Ascending aorta (tissue), 2 donors: ENCODE results near the gene ATP2B2. TPM values are rescaled to one million over a fixed set of nuclear protein-coding genes. Genes with fewer than 3 reads are reported as not detected.

ENCODE experiments used
- DNase-seq, 2 donors: peaks; one replicate each; pipeline ENCODE4 v3.0.0-alpha.2; 2019; ENCODE audit warnings: low spot score in 2 of 2
- H3K27ac ChIP-seq, 2 donors: fragments of 200-600 bp; sonication (generic); one replicate each; pipeline ENCODE4 v1.5.1; 2016 to 2017; ENCODE audit warnings: mild to moderate bottlenecking in 1 of 2
- H3K27me3 ChIP-seq: fragments of 200-600 bp; sonication (generic); one replicate; pipeline ENCODE4 v1.5.1; 2017
- H3K36me3 ChIP-seq, 2 donors: fragments of 200-600 bp; sonication (generic); one replicate each; pipeline ENCODE4 v1.5.1; 2016
- H3K4me1 ChIP-seq, 2 donors: fragments of 200-600 bp; sonication (generic); one replicate each; pipeline ENCODE4 v1.5.1; 2016 to 2017; ENCODE audit warnings: mild to moderate bottlenecking in 1 of 2
- H3K4me3 ChIP-seq, 2 donors: fragments of 200-600 bp; sonication (generic); one replicate each; pipeline ENCODE4 v1.5.1; 2016 to 2017; ENCODE audit warnings: mild to moderate bottlenecking in 1 of 2
- H3K9me3 ChIP-seq, 2 donors: fragments of 200-600 bp; sonication (generic); one replicate each; pipeline ENCODE4 v1.5.1; 2016
- CTCF ChIP-seq, 3 experiments: fragments of 200-600 bp in 2 of 3; fragments of 450-650 bp in 1 of 3; sonication (generic) in 2 of 3; IDR thresholded peaks; one replicate each; pipeline ENCODE4 v1.5.1; 2016 to 2019; ENCODE audit warnings: antibody characterized with exemption in 3 of 3, mild to moderate bottlenecking in 1 of 3, moderate library complexity in 1 of 3
- intact Hi-C: fragments of 100-400 bp; cut with DNase I; formaldehyde crosslinking; loops from one replicate; pipeline ENCODE4 v1.15.1; 2023
- total RNA-seq: library from RNA; depleted of rRNA; stranded (reverse); fragments of >200 nt; gene quantifications from one replicate; pipeline ENCODE4 v1.1.0, GENCODE V29; 2016

The ATP2B2 gene
- total RNA-seq, 1 donor from 2014 or later = not detected

- no peaks in the 10 kb centered on the region for H3K27me3 ChIP-seq
- no peaks in the 10 kb centered on the region for H3K36me3 ChIP-seq
- no peak for DNase-seq
- no peaks in the 10 kb centered on the region for H3K9me3 ChIP-seq
- H3K4me1 ChIP-seq = no peaks in the 10 kb centered on the region
- no peak overlapping the region for H3K27ac ChIP-seq
- no peak overlapping the region for H3K4me3 ChIP-seq
- intact Hi-C loops = no loop called here
- no peak for TF ChIP-seq CTCF (IDR thresholded peaks at IDR 0.05)
Observed at GRCh38 chr3:10492364-10493201, 12.8 kb downstream of the ATP2B2 start.

- Histone ChIP-seq H3K27ac (no peak overlapping the region), H3K9me3 (no peaks in the 10 kb centered on the region), H3K36me3 (no peaks in the 10 kb centered on the region), H3K4me3 (no peak overlapping the region), H3K27me3 (no peaks in the 10 kb centered on the region), H3K4me1 (no peaks in the 10 kb centered on the region)
- intact Hi-C loops = no loop called here
- TF ChIP-seq CTCF (IDR thresholded peaks at IDR 0.05) = no peak
- DNase-seq = no peak
Observed at GRCh38 chr3:10489746-10490483, 15.5 kb downstream of the ATP2B2 start.

- no peaks in the 10 kb centered on the region for H3K4me1 ChIP-seq
- no peaks in the 10 kb centered on the region for H3K36me3 ChIP-seq
- no peak overlapping the region for H3K4me3 ChIP-seq
- no peak for TF ChIP-seq CTCF (IDR thresholded peaks at IDR 0.05)
- H3K9me3 ChIP-seq = no peaks in the 10 kb centered on the region
- DNase-seq = no peak
- H3K27ac ChIP-seq = no peak overlapping the region
- no peaks in the 10 kb centered on the region for H3K27me3 ChIP-seq
- intact Hi-C loops = no loop called here
Observed at GRCh38 chr3:10487988-10488633, 17.3 kb downstream of the ATP2B2 start.

GRCh38 chr3:10485806-10486205 lies 19.6 kb downstream of the ATP2B2 start:
- H3K36me3 ChIP-seq = no peaks in the 10 kb centered on the region
- TF ChIP-seq CTCF (IDR thresholded peaks at IDR 0.05) = no peak
- DNase-seq = no peak
- no peaks in the 10 kb centered on the region for H3K9me3 ChIP-seq
- no peak overlapping the region for H3K27ac ChIP-seq
- H3K4me3 ChIP-seq = no peak overlapping the region
- no peaks in the 10 kb centered on the region for H3K27me3 ChIP-seq
- no peaks in the 10 kb centered on the region for H3K4me1 ChIP-seq
- intact Hi-C loops = no loop called here

- Histone ChIP-seq H3K36me3 (no peaks in the 10 kb centered on the region), H3K9me3 (no peaks in the 10 kb centered on the region), H3K4me1 (no peaks in the 10 kb centered on the region), H3K27me3 (no peaks in the 10 kb centered on the region), H3K4me3 (no peak overlapping the region), H3K27ac (no peak overlapping the region)
- intact Hi-C loops = no loop called here
- DNase-seq = no peak
- no peak for TF ChIP-seq CTCF (IDR thresholded peaks at IDR 0.05)
Observed at GRCh38 chr3:10485380-10485779, 20.0 kb downstream of the ATP2B2 start.
